Activated T-helper 1 cell treated with anti-CD3 and anti-CD28 coated beads, Interleukin-12 subunit alpha, Interleukin-12 subunit beta, Interleukin-2, Interleukin-4 antibody, amounts not matched to agents 30 ng/mL and 10 ng/mL and 1 ng/mL, durations not matched to agents 14 hours and 24 hours and 36 hours (primary cell): Measurements from ENCODE around the gene APC. TPM values are rescaled to one million over a fixed set of nuclear protein-coding genes. Genes with fewer than 3 reads are reported as not detected.

Experiments used
- DNase-seq: peaks from one replicate; pipeline ENCODE4 v3.0.0; 2021; ENCODE audit warnings: low spot score
- H3K27ac Mint-ChIP-seq: one replicate; pipeline ENCODE4 v1.8.0; 2021; ENCODE audit warnings: mild to moderate bottlenecking, mixed read lengths
- H3K27me3 Mint-ChIP-seq: one replicate; pipeline ENCODE4 v1.8.0; 2022; ENCODE audit warnings: mild to moderate bottlenecking, moderate library complexity, mixed read lengths; ENCODE audit not compliant: insufficient read depth
- H3K36me3 Mint-ChIP-seq: one replicate; pipeline ENCODE4 v1.8.0; 2021; ENCODE audit warnings: low read depth, mixed read lengths
- H3K4me1 Mint-ChIP-seq: one replicate; pipeline ENCODE4 v1.8.0; 2021; ENCODE audit warnings: low read depth, mixed read lengths
- H3K4me3 Mint-ChIP-seq: one replicate; pipeline ENCODE4 v1.8.0; 2021; ENCODE audit warnings: mild to moderate bottlenecking, moderate library complexity, mixed read lengths
- H3K9me3 Mint-ChIP-seq: one replicate; pipeline ENCODE4 v1.8.0; 2021; ENCODE audit warnings: mixed read lengths
- intact Hi-C: fragments of 100-400 bp; cut with micrococcal nuclease; formaldehyde crosslinking; loops from one replicate; pipeline ENCODE4 v1.15.1; 2024
- total RNA-seq: library from RNA; stranded (reverse); gene quantifications from 2 replicates; pipeline ENCODE4 v1.2.3, GENCODE V29; 2022

The APC gene
- total RNA-seq, 1 donor from 2014 or later = 20.3 TPM

DNA sequence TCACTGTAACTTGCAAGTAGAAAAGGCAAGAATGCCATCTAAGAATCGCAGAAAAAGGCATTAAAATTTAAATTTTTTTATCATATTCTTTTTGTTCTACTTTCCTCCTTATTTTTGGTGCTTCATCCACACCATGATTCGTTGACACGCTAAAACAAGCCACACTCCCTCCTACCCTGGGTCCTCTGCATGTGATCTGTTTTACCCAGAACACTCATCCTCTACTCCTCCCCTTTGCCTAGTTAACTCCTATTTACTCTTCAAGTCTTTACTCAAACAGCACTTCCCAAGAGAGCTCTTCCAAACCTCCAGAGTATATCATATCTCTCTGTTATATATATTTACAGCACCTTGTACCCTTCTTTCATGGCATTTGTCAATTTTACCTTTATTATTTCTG is 62.0 kb downstream of the APC start:
- H3K27me3 Mint-ChIP-seq = no peaks in the 10 kb centered on the region
- no peaks in the 10 kb centered on the region for H3K9me3 Mint-ChIP-seq
- intact Hi-C loops = no loop called here
- peaks cover 9% of the 10 kb centered on the region for H3K36me3 Mint-ChIP-seq
- no peak overlapping the region for H3K27ac Mint-ChIP-seq
- H3K4me3 Mint-ChIP-seq = no peak overlapping the region
- no peaks in the 10 kb centered on the region for H3K4me1 Mint-ChIP-seq
- no peak for DNase-seq

DNA sequence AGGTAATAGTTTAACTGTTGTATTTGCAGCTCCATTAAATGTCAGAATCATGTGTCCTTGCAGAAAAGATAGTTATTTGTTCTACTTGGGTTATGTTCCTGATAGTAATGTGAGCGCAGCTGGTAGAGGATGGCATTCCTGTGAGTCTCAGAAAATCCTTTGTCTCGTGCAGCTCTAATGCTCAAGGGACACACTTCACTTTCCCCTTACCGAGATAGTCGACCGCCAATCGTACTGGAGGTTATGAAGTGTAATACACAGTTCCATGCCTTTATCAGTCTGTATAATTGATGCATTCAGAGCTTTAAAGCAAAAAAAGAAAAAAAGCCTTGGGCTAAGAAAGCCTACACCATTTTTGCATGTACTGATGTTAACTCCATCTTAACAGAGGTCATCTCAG is 63.2 kb downstream of the APC start:
- H3K27ac Mint-ChIP-seq = no peak overlapping the region
- no peak overlapping the region for H3K4me3 Mint-ChIP-seq
- peaks cover 9% of the 10 kb centered on the region for H3K36me3 Mint-ChIP-seq
- H3K4me1 Mint-ChIP-seq = no peaks in the 10 kb centered on the region
- intact Hi-C loops = no loop called here
- H3K9me3 Mint-ChIP-seq = no peaks in the 10 kb centered on the region
- H3K27me3 Mint-ChIP-seq = no peaks in the 10 kb centered on the region
- no peak for DNase-seq

GRCh38 chr5:112811023-112811422 is 73.3 kb downstream of the APC start:
- intact Hi-C loops = no loop called here
- peaks cover 13% of the 10 kb centered on the region for H3K36me3 Mint-ChIP-seq

GRCh38 chr5:112812549-112812948 is 74.9 kb downstream of the APC start:
- intact Hi-C loops = no loop called here
- H3K9me3 Mint-ChIP-seq = no peaks in the 10 kb centered on the region
- no peak overlapping the region for H3K4me3 Mint-ChIP-seq
- DNase-seq = no peak
- no peak overlapping the region for H3K27ac Mint-ChIP-seq
- H3K4me1 Mint-ChIP-seq = peaks cover 4% of the 10 kb centered on the region
- H3K27me3 Mint-ChIP-seq = no peaks in the 10 kb centered on the region
- peaks cover 15% of the 10 kb centered on the region for H3K36me3 Mint-ChIP-seq

More at GRCh38 chr5:112811023-112811422, 73.3 kb downstream of the APC start:
- Mint-ChIP-seq H3K9me3 (no peaks in the 10 kb centered on the region), H3K4me3 (no peak overlapping the region), H3K27me3 (no peaks in the 10 kb centered on the region), H3K4me1 (peaks cover 4% of the 10 kb centered on the region), H3K27ac (no peak overlapping the region)
- no peak for DNase-seq

DNA sequence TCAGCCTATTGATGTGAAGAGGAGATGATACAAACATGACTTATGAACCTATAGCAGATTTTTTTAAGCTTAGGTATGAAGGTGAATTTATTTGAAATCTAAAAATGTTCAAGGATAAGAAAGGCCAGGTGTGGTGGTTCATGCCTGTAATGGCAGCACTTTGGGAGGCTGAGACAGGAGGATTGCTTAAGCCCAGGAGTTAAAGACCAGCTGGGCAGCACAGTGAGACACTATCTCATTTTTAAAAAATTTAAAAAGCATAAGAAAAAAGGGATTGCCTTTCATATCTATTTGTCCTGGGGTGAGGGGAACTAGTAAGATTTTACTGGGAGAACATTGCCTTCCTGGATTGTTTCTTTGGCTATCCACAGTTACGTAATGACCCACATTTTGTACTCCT is 82.6 kb downstream of the APC start:
- no peak overlapping the region for H3K4me3 Mint-ChIP-seq
- no peaks in the 10 kb centered on the region for H3K27me3 Mint-ChIP-seq
- no peaks in the 10 kb centered on the region for H3K9me3 Mint-ChIP-seq
- H3K27ac Mint-ChIP-seq = no peak overlapping the region
- peaks cover 8% of the 10 kb centered on the region for H3K36me3 Mint-ChIP-seq
- no peaks in the 10 kb centered on the region for H3K4me1 Mint-ChIP-seq
- intact Hi-C loops = no loop called here
- DNase-seq = no peak

GRCh38 chr5:112822456-112822855 is 84.8 kb downstream of the APC start:
- Mint-ChIP-seq H3K4me3 (no peak overlapping the region), H3K27ac (no peak overlapping the region), H3K36me3 (peaks cover 8% of the 10 kb centered on the region), H3K4me1 (no peaks in the 10 kb centered on the region), H3K9me3 (no peaks in the 10 kb centered on the region), H3K27me3 (no peaks in the 10 kb centered on the region)
- DNase-seq = no peak
- intact Hi-C loops = no loop called here

GRCh38 chr5:112823181-112823580 is 85.5 kb downstream of the APC start:
- no peak overlapping the region for H3K4me3 Mint-ChIP-seq
- H3K4me1 Mint-ChIP-seq = no peaks in the 10 kb centered on the region
- H3K36me3 Mint-ChIP-seq = peaks cover 8% of the 10 kb centered on the region
- H3K27ac Mint-ChIP-seq = no peak overlapping the region
- H3K27me3 Mint-ChIP-seq = no peaks in the 10 kb centered on the region
- intact Hi-C loops = no loop called here
- no peak for DNase-seq
- H3K9me3 Mint-ChIP-seq = no peaks in the 10 kb centered on the region

- Mint-ChIP-seq H3K27me3 (no peaks in the 10 kb centered on the region), H3K36me3 (peaks cover 11% of the 10 kb centered on the region), H3K9me3 (no peaks in the 10 kb centered on the region), H3K4me3 (no peak overlapping the region), H3K27ac (no peak overlapping the region), H3K4me1 (no peaks in the 10 kb centered on the region)
- DNase-seq = no peak
- intact Hi-C loops = no loop called here
Observed at GRCh38 chr5:112823656-112824055, 86.0 kb downstream of the APC start.

DNA sequence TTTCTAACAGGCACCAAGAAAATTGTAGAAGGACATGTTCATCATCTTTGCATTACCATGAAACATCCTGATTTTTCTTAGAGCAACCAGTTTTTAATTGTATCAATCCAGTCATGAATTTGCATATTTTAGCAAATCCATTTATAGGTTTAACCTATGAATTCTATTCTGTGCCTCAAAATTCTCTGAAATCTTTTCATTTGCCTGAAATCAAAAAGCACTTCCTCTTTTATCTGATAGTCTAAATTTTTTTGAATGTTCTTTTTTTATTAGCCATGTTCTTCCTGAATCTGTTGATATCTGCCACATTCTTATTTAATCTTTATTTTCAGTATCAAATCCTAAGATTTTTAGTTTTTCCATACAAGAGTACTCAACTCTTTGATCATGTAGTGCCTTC is 86.5 kb downstream of the APC start:
- Mint-ChIP-seq H3K36me3 (peaks cover 12% of the 10 kb centered on the region), H3K27ac (no peak overlapping the region), H3K4me3 (no peak overlapping the region), H3K4me1 (no peaks in the 10 kb centered on the region), H3K9me3 (no peaks in the 10 kb centered on the region), H3K27me3 (no peaks in the 10 kb centered on the region)
- intact Hi-C loops = no loop called here
- no peak for DNase-seq

DNA sequence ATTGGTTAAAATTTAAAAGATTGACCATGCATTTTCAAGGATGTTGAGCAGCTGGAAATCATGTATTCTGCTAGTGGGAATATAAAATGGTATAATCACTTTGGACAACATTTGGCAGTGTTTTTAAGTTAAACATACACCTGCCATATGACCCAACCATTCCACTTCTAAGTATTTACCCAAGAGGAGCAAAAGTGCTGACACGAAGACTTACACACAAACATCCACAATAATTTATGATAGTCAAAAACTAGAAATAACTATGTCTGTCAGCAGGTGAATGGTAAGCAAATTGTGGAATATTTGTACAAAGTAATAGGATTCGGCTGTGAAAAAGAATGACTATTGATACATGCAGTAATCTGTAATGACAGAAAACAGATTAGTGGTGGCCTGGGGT is 92.7 kb downstream of the APC start:
- peaks cover 16% of the 10 kb centered on the region for H3K36me3 Mint-ChIP-seq
- DNase-seq = no peak
- no peaks in the 10 kb centered on the region for H3K27me3 Mint-ChIP-seq
- no peak overlapping the region for H3K4me3 Mint-ChIP-seq
- intact Hi-C loops = no loop called here
- H3K27ac Mint-ChIP-seq = no peak overlapping the region
- H3K4me1 Mint-ChIP-seq = peaks cover 7% of the 10 kb centered on the region
- no peaks in the 10 kb centered on the region for H3K9me3 Mint-ChIP-seq

- H3K27ac Mint-ChIP-seq = no peak overlapping the region
Observed at GRCh38 chr5:112833971-112834370, 96.3 kb downstream of the APC start.

GRCh38 chr5:112844489-112844888 is 106.8 kb downstream of the APC start:
- intact Hi-C loops = no loop called here
- H3K36me3 Mint-ChIP-seq = peaks cover 4% of the 10 kb centered on the region
- H3K4me3 Mint-ChIP-seq = no peak overlapping the region
- H3K27ac Mint-ChIP-seq = no peak overlapping the region
- H3K4me1 Mint-ChIP-seq = peaks cover 5% of the 10 kb centered on the region
- DNase-seq = no peak
- no peaks in the 10 kb centered on the region for H3K27me3 Mint-ChIP-seq
- H3K9me3 Mint-ChIP-seq = no peaks in the 10 kb centered on the region

More at GRCh38 chr5:112833971-112834370, 96.3 kb downstream of the APC start:
- no peaks in the 10 kb centered on the region for H3K9me3 Mint-ChIP-seq
- H3K36me3 Mint-ChIP-seq = peaks cover 23% of the 10 kb centered on the region
- DNase-seq = no peak
- no peaks in the 10 kb centered on the region for H3K27me3 Mint-ChIP-seq
- H3K4me1 Mint-ChIP-seq = peaks cover 7% of the 10 kb centered on the region
- intact Hi-C loops = no loop called here
- no peak overlapping the region for H3K4me3 Mint-ChIP-seq

DNA sequence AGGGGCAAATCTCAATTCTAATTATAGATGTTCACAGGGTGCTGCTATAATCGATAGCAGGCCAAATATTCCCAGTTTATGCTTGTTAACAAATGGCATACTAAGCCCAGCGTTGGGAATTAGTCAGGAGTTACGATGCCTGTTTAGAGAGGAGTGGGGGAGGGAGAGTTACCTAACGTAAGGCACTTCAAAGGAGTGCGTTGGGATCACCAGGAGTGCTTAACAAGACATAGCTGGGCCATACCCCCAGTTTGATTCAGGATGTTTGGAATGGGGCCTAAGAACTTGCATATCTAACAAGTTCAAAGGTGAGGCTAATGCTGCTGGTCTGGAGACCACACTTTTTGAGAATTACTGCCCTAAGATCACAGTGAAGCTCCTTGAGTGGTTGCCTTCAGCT is 108.9 kb downstream of the APC start:
- Mint-ChIP-seq H3K27ac (no peak overlapping the region), H3K4me1 (peaks cover 5% of the 10 kb centered on the region), H3K27me3 (peaks cover 6% of the 10 kb centered on the region), H3K4me3 (no peak overlapping the region), H3K9me3 (no peaks in the 10 kb centered on the region), H3K36me3 (peaks cover 2% of the 10 kb centered on the region)
- intact Hi-C loops = loop anchor here (5.0 kb wide), 1 partner anchor 154 kb away; no protein-coding TSS in a partner anchor
- no peak for DNase-seq

DNA sequence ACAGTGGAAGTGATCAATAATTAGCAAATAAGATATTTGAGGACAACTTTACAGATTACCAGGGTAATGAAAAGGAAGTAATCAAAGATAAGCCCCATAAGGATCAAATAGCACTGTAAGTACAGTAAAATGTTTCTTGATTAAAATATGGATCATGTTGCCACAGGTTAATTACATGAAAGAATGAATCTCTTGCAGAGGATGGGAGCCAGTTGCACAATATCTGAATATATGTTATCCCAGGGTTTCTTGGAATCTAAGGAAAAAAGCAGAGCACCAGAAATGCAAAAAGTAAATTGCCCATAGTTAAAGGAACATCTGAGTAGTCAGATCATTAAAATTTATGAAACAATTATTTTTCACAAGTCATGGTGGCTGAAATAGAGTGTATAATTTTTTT is 109.6 kb downstream of the APC start:
- no peak for DNase-seq
- Mint-ChIP-seq H3K4me3 (no peak overlapping the region), H3K27me3 (peaks cover 8% of the 10 kb centered on the region), H3K9me3 (no peaks in the 10 kb centered on the region), H3K4me1 (peaks cover 5% of the 10 kb centered on the region), H3K27ac (no peak overlapping the region), H3K36me3 (no peaks in the 10 kb centered on the region)
- intact Hi-C loops = loop anchor here (5.0 kb wide), 1 partner anchor 155 kb away; no protein-coding TSS in a partner anchor
